HL-60/S4 treated with phorbol 12-myristate 13-acetate at 8.2 ng/mL for 4 days and 3 days (cell line): ENCODE results near the gene NFS1.

ENCODE experiments used
- in situ Hi-C: fragments of 300-500 bp; cut with MboI; formaldehyde crosslinking; loops from 2 replicates; pipeline ENCODE4 v1.15.0; 2022; ENCODE audit warnings: low sequenced_read_pairs

Gene NFS1

GRCh38 chr20:35644806-35645205 is 54.3 kb downstream of the NFS1 start:
- in situ Hi-C loops = no loop called here

DNA sequence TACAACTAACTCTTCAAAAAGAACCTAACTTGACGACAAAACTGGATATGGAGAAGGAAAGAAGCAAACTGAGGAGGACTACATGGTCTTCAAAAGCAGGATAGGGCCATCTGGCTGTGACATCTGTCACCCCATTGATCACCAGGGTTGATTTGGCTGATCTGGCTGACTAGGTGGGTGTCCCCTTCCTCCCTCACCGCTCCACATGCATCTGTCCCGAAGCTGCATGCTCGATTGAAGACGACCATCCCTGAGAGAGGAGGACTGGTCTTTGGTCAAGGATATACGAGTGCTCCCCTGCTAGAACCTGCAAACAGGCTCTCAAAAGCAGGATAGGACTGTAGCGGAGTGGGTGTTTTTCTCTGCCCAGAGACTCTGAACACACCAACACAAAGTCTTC is 56.1 kb downstream of the NFS1 start:
- in situ Hi-C loops = no loop called here

GRCh38 chr20:35641743-35642142 is 57.4 kb downstream of the NFS1 start:
- in situ Hi-C loops = no loop called here

DNA sequence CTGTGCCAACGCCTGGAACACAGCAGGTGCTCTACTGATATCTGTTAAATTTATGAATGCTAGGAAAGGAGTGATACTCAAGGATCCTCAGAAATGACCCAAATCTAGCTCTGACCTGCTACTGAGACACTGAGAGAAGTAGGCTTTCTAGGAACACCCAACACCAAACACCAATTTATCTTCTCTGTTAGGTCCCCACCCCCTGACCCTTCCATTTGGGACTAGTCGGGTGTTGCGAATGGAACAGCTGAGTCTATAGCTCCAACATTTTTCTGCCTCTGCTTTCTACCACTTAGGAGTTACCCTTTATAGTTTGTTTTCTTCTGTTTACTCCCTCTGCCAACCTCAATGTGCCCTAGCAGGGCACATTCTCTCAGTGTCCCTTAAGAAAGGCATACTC is 58.4 kb downstream of the NFS1 start:
- in situ Hi-C loops = no loop called here

GRCh38 chr20:35638751-35639150 is 60.4 kb downstream of the NFS1 start:
- in situ Hi-C loops = no loop called here

- in situ Hi-C loops = no loop called here
These were observed 61.9 kb downstream of the NFS1 start for GRCh38 chr20:35637276-35637675.

GRCh38 chr20:35636095-35636494 is 63.1 kb downstream of the NFS1 start:
- in situ Hi-C loops = no loop called here

- in situ Hi-C loops = no loop called here
These were observed 63.5 kb downstream of the NFS1 start for GRCh38 chr20:35635652-35636051.

DNA sequence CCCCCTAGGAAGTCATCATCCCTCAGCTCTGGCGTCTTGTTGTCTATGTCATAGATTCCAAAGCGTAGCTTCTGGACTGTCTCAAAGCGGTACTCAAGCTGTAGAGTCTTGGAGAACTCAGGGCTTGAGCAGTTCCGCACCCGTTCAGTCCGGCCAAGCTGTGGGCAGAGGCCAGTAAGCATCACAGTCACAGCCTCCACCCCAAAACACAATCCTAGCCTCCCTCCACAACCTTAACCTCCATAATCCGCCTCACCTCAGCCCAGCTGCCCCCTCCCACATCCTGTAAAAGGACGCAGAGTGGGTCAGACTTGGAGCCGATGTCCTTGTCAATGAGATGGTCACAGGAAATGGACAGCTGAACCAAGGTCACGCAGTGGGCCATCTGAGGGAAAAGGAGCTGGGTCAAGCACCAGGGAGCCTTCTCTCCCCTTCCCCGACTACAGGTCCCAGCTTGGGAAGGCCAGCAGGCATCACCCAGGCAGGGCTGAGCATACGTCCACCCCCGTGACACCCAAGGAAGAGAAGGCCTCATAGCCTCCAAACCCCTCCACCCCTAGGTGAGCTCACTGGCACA is 66.5 kb downstream of the NFS1 start:
- in situ Hi-C loops = no loop called here

DNA sequence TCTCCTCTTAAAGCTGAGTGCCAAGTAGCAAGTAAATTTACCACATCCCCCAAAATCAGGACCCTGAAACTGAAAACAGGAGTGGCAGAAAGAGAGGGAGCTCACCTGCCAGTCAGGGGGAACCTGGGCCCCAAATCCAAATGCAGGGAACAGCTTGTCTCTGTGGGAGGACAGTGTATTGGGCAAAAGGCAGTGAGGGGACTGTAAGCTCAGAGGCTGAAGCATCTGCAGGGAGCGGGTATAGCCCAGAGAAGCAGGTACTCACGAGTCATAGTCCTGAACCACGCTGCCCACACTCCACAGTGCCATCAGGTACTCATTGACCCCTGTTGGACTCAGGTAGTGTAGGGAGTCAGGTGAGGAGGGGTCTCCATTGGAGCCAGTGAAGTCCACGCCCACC is 68.5 kb downstream of the NFS1 start:
- in situ Hi-C loops = no loop called here

DNA sequence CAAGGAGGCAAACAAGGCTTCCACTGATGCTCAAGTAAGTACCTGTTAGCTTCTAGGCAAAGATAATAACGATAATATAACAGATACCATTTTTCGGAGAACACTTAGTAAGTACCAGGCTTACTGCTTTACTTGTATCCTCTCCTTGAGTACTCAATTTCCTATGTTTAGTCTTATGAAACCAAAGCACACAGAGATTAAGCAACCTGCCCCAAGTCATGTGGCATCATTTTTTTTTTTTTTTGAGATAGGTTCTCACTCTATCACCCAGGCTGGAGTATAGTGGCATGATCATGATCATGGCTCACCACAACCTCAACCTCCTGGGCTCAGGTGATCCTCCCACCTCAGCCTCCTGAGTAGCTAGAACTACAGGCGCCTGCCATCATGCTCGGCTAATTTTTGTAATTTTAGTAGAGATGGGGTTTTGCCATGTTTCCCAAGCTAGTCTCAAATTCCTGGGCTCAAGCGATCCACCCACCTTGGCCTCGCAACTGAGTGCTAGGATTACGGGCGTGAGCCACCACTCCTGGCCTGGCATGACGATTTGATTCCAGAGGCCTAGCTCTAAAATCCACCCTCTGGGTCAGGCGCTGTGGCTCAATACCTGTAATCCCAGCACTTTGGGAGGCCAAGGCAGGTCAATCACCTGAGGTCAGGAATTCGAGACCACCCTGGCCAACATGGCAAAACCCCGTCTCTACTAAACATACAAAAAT is 69.6 kb downstream of the NFS1 start:
- in situ Hi-C loops = no loop called here

DNA sequence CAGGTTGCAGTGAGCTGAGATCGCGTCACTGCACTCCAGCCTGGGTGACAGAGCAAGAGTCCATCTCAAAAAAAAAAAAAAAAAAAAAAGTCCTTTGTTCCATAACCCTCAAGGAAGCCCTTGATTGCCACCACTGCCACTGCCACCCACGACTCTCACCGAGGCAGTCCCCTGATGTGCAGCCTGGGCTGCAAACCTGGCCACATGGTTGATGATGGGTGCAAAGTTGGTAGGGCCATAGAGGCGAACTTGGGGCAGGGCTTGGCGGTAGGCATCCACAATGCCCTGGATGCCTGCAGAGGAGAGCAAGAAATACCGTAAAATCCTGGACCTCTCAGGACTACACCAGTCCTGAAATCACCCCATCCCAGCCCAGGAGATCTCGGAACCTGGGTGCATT is 72.0 kb downstream of the NFS1 start:
- in situ Hi-C loops = no loop called here

DNA sequence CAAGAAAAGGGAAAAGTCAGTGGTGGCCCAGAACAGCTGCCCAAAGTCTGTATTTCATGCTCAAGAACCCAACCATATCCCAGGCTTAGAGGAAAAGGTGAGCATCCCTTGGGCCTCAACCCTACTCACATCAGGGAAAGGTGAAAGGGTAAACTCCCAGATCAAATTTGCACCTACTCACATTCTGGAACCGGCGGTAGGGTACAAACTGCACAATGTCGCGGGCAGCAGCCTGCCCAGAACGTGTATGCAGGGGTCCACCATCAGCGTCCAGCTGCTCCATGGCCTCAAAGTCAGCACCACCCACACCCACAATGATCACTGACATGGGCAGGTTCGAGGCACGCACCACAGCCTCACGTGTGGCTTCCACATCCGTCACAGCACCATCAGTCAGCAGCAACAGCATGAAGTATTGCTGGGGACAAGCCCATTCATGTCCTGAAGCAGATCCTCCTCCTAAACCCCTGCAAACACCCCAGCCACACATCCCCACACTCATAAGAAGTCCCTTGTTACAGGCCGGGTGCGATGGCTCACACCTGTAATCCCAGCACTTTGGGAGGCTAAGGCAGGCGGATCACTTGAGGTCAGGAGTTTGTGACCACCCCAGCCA is 72.7 kb downstream of the NFS1 start:
- in situ Hi-C loops = no loop called here

DNA sequence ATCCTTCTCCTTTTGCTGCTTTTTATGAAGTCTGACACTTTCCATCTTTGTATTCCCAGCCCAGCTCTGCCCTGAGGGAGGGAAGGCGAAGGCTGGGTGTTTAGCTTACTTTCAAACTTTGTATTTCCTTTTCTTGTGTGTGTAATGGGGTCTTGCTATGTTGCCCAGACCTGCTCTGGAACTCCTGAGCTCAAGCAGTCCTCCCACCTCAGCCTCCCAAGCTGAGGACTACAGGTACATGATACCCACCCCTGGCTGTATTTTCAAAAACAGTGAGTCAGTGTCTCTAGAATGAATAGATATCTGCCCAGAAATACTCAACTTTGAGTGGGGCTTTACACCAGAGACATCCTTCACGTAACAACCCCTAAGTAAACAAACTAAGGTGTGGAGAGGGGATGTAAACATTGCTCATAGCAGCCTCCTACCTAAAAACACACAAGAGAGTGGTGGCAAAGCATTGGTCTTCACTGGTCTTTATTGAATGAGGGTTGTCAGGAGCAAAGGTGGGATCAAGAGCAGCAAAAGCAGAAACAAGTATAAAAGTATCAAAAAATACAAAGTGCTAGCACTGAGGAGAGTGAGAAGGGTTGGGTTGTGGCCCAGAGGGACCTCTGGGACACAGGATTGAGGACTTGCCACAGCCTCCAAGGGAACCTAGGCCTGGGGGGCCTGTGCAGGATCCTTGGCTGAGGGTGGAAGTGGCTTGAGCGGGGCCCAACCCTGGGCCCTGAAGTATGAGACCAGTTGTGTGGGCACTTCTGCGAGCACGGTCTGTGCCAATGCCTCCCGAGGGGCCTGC is 73.4 kb downstream of the NFS1 start:
- in situ Hi-C loops = no loop called here

DNA sequence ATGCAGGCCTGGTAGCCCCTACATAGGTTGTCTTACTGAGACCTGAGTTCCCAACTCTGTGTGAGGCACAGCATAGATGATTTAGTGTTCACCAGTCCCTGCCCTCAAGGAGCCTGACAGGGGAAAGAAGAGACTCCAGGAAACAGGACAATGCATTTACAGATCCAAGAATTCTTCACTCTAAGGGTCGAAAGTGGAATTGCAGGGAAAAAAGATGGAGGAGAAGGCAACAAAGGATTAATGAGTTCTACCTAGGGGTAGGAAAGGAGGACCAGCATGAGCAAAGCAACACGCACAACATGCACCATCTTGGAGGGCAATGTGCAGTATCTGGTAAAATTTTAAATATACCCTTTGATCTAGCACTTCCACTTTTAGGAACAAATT is 77.6 kb downstream of the NFS1 start:
- in situ Hi-C loops = no loop called here

DNA sequence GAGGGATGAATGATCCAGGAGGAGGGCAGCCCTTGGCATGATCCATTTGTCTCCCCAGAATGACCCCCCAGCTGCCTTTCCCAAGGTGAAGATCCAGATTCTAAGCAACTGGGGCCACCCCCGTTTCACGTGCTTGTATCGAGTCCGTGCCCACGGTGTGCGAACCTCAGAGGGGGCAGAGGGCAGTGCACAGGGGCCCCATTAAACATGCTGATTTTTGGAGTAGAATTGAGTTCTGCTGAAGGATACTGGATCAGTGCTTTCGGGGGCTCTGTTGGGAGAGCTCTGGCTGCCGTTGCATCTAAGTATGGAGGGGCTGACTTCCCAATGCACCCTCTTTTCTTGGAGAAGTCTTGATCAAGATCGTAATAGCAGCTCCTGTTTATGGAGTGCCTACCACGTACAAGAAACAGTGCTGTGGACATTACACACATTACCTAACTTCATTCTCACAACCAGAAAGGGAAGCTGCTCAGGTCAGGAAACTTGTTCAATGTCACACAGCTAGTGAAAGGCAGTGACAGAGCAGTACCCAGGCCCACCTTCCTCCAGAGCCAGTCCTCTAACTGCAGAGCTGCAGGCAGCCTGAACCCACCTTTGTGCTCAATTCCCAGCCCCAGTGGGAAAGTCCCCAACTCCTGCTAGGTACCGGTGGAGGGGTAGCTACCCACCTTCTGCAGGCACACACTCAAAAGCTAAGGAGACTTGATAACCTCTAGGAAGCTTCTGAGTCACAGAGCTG is 78.2 kb downstream of the NFS1 start:
- in situ Hi-C loops = no loop called here

GRCh38 chr20:35619196-35620095 is 79.7 kb downstream of the NFS1 start:
- in situ Hi-C loops = no loop called here

- in situ Hi-C loops = no loop called here
These were observed 80.7 kb downstream of the NFS1 start for GRCh38 chr20:35618263-35619131.
